DOHH2 (cell line): ENCODE results near the gene BAMBI.

Experiments
- CTCF ChIP-seq: fragments of 200-600 bp; sonication (generic); IDR thresholded peaks from one replicate; pipeline ENCODE4 v1.5.1; 2014; ENCODE audit warnings: antibody characterized with exemption, mild to moderate bottlenecking, low read depth, low read length; ENCODE audit not compliant: poor library complexity, severe bottlenecking
- EZH2phosphoT487 ChIP-seq: fragments of 200-600 bp; sonication (generic); IDR thresholded peaks from 2 replicates; pipeline ENCODE4 v1.6.1; 2017; ENCODE audit warnings: borderline replicate concordance, mild to moderate bottlenecking, antibody characterized with exemption, low read length, moderate library complexity, mixed read lengths

DNA sequence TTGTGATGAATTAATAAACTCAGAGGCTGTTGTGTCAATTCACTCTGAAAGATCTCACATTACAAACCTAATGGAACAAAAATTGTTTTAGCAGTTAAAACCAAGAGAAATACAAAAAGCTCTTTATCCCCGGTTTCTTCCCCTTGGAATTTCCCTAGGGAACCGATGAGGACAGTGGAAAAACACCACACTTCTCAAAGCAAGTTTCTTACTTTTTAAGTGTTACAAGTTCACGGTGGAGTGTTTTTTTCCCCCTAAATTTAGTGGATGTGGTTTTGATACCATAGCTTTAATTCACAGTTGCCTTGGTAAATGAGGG, 10.3 kb downstream of the BAMBI start:
- no peak for TF ChIP-seq EZH2phosphoT487
- TF ChIP-seq CTCF, result no peak
